Liver (tissue), 3 donors: ENCODE data around the gene OR6B1.

Source experiments
- FOXA1 ChIP-seq: IDR thresholded peaks from 2 replicates; pipeline ENCODE4 v1.6.1; 2016; ENCODE audit warnings: antibody characterized with exemption
- GABPA ChIP-seq, 2 donors: IDR thresholded peaks in 1 of 2; conservative IDR thresholded peaks in 1 of 2; 2 replicates each; pipeline ENCODE4 v1.6.1; 2016; ENCODE audit warnings: antibody characterized with exemption in 2 of 2, mild to moderate bottlenecking in 1 of 2, moderate library complexity in 1 of 2
- JUND ChIP-seq, 2 donors: IDR thresholded peaks; 2 replicates each; pipeline ENCODE4 v1.6.1; 2016; ENCODE audit warnings: antibody characterized with exemption in 2 of 2
- RAD21 ChIP-seq, 2 donors: IDR thresholded peaks; 2 replicates each; pipeline ENCODE4 v1.6.1; 2016; ENCODE audit warnings: antibody characterized with exemption in 2 of 2, mild to moderate bottlenecking in 2 of 2
- RXRA ChIP-seq, 2 donors: IDR thresholded peaks; 2 replicates each; pipeline ENCODE4 v1.6.1; 2017 to 2018; ENCODE audit warnings: antibody characterized with exemption in 2 of 2, mild to moderate bottlenecking in 1 of 2
- SP1 ChIP-seq: IDR thresholded peaks from 2 replicates; pipeline ENCODE4 v1.6.1; 2018; ENCODE audit warnings: antibody characterized with exemption, mild to moderate bottlenecking
- YY1 ChIP-seq: IDR thresholded peaks from 2 replicates; pipeline ENCODE4 v1.6.1; 2016; ENCODE audit warnings: antibody characterized with exemption, mild to moderate bottlenecking
- TF ChIP-seq, protein P1 (sequence below): fragments of 150-350 bp; IDR thresholded peaks from 2 replicates; pipeline ENCODE4 v1.5.1; 2017; ENCODE audit warnings: improper control_type of control experiment, low read depth, low read length; ENCODE audit not compliant: missing input control
- TF ChIP-seq, protein P2 (sequence below): IDR thresholded peaks from 2 replicates; pipeline ENCODE4 v1.6.1; 2016; ENCODE audit warnings: antibody characterized with exemption, mild to moderate bottlenecking
- TF ChIP-seq, protein P3 (sequence below): IDR thresholded peaks from 2 replicates; pipeline ENCODE4 v1.6.1; 2016; ENCODE audit warnings: antibody characterized with exemption
- TF ChIP-seq, protein P4 (sequence below): IDR thresholded peaks from 2 replicates; pipeline ENCODE4 v1.6.1; 2016; ENCODE audit warnings: antibody characterized with exemption
- TF ChIP-seq, protein P5 (sequence below): IDR thresholded peaks from 2 replicates; pipeline ENCODE4 v1.6.1; 2016; ENCODE audit warnings: antibody characterized with exemption
- donor health status: healthy.
- donor health status: healthy.

DNA sequence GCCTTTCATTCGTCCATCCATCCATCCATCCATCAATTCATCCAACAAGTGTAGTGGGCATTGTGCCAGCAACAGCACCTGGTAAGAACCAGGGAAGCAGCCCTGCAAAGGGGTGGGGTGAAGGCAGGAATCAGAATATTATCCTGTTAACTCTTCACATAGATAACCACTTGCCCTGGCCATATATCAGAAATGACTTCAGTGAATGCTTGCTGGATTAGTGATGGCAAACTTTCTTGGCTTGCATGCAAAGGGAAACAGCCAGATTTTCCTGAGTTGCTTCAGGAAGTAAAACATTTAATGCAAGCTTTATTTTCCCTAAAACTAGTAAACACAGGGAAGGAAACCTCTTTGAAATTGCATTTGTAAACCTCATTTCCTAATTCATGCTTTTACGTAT lies 49.4 kb downstream of the OR6B1 start:
- TF ChIP-seq, protein P1, sequence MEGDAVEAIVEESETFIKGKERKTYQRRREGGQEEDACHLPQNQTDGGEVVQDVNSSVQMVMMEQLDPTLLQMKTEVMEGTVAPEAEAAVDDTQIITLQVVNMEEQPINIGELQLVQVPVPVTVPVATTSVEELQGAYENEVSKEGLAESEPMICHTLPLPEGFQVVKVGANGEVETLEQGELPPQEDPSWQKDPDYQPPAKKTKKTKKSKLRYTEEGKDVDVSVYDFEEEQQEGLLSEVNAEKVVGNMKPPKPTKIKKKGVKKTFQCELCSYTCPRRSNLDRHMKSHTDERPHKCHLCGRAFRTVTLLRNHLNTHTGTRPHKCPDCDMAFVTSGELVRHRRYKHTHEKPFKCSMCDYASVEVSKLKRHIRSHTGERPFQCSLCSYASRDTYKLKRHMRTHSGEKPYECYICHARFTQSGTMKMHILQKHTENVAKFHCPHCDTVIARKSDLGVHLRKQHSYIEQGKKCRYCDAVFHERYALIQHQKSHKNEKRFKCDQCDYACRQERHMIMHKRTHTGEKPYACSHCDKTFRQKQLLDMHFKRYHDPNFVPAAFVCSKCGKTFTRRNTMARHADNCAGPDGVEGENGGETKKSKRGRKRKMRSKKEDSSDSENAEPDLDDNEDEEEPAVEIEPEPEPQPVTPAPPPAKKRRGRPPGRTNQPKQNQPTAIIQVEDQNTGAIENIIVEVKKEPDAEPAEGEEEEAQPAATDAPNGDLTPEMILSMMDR, result no peak
- TF ChIP-seq RAD21 (IDR thresholded peaks at IDR 0.05) (no peak), GABPA (IDR thresholded peaks at IDR 0.05 in 1 of 2, conservative IDR thresholded peaks at IDR 0.05 in 1 of 2) (no peak), YY1 (no peak), SP1 (no peak), JUND (IDR thresholded peaks at IDR 0.05) (no peak), RXRA (IDR thresholded peaks at IDR 0.05) (no peak), FOXA1 (no peak)
- TF ChIP-seq, protein P2, sequence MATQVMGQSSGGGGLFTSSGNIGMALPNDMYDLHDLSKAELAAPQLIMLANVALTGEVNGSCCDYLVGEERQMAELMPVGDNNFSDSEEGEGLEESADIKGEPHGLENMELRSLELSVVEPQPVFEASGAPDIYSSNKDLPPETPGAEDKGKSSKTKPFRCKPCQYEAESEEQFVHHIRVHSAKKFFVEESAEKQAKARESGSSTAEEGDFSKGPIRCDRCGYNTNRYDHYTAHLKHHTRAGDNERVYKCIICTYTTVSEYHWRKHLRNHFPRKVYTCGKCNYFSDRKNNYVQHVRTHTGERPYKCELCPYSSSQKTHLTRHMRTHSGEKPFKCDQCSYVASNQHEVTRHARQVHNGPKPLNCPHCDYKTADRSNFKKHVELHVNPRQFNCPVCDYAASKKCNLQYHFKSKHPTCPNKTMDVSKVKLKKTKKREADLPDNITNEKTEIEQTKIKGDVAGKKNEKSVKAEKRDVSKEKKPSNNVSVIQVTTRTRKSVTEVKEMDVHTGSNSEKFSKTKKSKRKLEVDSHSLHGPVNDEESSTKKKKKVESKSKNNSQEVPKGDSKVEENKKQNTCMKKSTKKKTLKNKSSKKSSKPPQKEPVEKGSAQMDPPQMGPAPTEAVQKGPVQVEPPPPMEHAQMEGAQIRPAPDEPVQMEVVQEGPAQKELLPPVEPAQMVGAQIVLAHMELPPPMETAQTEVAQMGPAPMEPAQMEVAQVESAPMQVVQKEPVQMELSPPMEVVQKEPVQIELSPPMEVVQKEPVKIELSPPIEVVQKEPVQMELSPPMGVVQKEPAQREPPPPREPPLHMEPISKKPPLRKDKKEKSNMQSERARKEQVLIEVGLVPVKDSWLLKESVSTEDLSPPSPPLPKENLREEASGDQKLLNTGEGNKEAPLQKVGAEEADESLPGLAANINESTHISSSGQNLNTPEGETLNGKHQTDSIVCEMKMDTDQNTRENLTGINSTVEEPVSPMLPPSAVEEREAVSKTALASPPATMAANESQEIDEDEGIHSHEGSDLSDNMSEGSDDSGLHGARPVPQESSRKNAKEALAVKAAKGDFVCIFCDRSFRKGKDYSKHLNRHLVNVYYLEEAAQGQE, result no peak
- TF ChIP-seq, protein P3, sequence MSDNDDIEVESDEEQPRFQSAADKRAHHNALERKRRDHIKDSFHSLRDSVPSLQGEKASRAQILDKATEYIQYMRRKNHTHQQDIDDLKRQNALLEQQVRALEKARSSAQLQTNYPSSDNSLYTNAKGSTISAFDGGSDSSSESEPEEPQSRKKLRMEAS, result no peak
- TF ChIP-seq, protein P4, sequence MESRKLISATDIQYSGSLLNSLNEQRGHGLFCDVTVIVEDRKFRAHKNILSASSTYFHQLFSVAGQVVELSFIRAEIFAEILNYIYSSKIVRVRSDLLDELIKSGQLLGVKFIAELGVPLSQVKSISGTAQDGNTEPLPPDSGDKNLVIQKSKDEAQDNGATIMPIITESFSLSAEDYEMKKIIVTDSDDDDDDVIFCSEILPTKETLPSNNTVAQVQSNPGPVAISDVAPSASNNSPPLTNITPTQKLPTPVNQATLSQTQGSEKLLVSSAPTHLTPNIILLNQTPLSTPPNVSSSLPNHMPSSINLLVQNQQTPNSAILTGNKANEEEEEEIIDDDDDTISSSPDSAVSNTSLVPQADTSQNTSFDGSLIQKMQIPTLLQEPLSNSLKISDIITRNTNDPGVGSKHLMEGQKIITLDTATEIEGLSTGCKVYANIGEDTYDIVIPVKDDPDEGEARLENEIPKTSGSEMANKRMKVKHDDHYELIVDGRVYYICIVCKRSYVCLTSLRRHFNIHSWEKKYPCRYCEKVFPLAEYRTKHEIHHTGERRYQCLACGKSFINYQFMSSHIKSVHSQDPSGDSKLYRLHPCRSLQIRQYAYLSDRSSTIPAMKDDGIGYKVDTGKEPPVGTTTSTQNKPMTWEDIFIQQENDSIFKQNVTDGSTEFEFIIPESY, result no peak
- TF ChIP-seq, protein P5, sequence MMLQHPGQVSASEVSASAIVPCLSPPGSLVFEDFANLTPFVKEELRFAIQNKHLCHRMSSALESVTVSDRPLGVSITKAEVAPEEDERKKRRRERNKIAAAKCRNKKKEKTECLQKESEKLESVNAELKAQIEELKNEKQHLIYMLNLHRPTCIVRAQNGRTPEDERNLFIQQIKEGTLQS, result no peak
